Right lobe of liver (tissue), 6 donors: Measurements from ENCODE around the gene RGS9BP. TPM values are rescaled to one million over a fixed set of nuclear protein-coding genes. Genes with fewer than 3 reads are reported as not detected.
"Not testable (repeated sequence)": the region's sequence is repeated elsewhere in the genome, so short reads cannot be mapped to it uniquely, and the experiment has no call there.

ENCODE experiments used
- ATAC-seq, 4 donors: fragments of 200-7000 bp; cut with Tn5 transposase; one replicate each; pipeline ENCODE4 v1.9.1; 2020; ENCODE audit warnings: mild to moderate bottlenecking in 4 of 4, moderate library complexity in 4 of 4
- DNase-seq, 3 donors: peaks; one replicate each; pipeline ENCODE4 v3.0.0-alpha.2; 2020
- H3K27ac ChIP-seq, 3 donors: fragments of 200-600 bp; one replicate each; pipeline ENCODE4 v1.8.0; 2022
- H3K27me3 ChIP-seq, 2 donors: fragments of 200-600 bp; one replicate each; pipeline ENCODE4 v1.8.0; 2022
- H3K36me3 ChIP-seq, 4 donors: fragments of 200-600 bp; sonication (generic) in 1 of 4; one replicate each; pipeline versions ENCODE4 v1.5.1 to v1.8.0; 2017 to 2022; ENCODE audit warnings: control low read depth in 1 of 4
- H3K4me1 ChIP-seq, 4 donors: fragments of 200-600 bp; sonication (generic) in 1 of 4; one replicate each; pipeline versions ENCODE4 v1.5.1 to v1.8.0; 2017 to 2022; ENCODE audit warnings: control low read depth in 1 of 4
- H3K4me3 ChIP-seq, 3 donors: fragments of 200-600 bp; one replicate each; pipeline ENCODE4 v1.8.0; 2022
- H3K9me3 ChIP-seq, 4 donors: fragments of 200-600 bp; sonication (generic) in 1 of 4; one replicate each; pipeline versions ENCODE4 v1.5.1 to v1.8.0; 2017 to 2022; ENCODE audit warnings: control low read depth in 1 of 4
- POLR2A ChIP-seq: fragments of 450-650 bp; IDR thresholded peaks from one replicate; pipeline ENCODE4 v1.6.1; 2017; ENCODE audit warnings: antibody characterized with exemption, mild to moderate bottlenecking
- WGBS: methylation state at CpG from one replicate; pipeline ENCODE4 v1.1.6; 2018; ENCODE audit warnings: low coverage, low lambda C conversion rate; ENCODE audit not compliant: insufficient coverage; ENCODE audit errors: missing lambda C conversion rate; 5-methylcytosine and 5-hydroxymethylcytosine counted together
- intact Hi-C, 2 donors: fragments of 100-400 bp; cut with DNase I; formaldehyde crosslinking; loops; one replicate each; pipeline versions ENCODE4 v1.11.2 to v1.14.1; 2022
- total RNA-seq, 6 experiments: library from RNA; depleted of rRNA in 2 of 6; stranded (reverse); fragments of >200 nt in 2 of 6; fragmentation: NEBNext Ultra II Directional in 3 of 6; extraction: Animal tissue kit (Norgen Biotek cat#: 25700) in 3 of 6; gene quantifications; one replicate each; pipeline versions ENCODE4 v1.1.0 to v1.2.4, GENCODE V29; 2016 to 2023
- TF ChIP-seq, protein P1 (sequence below), 4 donors: fragments of 200-600 bp in 3 of 4; fragments of 450-650 bp in 1 of 4; IDR thresholded peaks; one replicate each; pipeline versions ENCODE4 v1.5.1 to v1.8.0; 2016 to 2022; ENCODE audit warnings: antibody characterized with exemption in 4 of 4, mild to moderate bottlenecking in 2 of 4
- donor health status: DM: no; HTN: yes; CAD: no.
- donor health status: DM: no; HTN: no; CAD: no.
- donor health status: DM: no; HTN: no; CAD: no.
- donor health status: DM: no; HTN: yes; CAD: no.
- donor health status: DM: no; HTN: yes; CAD: no.

RGS9BP gene
- total RNA-seq, 6 experiments from 2014 or later, result 0.11 TPM; not detected in 5

DNA sequence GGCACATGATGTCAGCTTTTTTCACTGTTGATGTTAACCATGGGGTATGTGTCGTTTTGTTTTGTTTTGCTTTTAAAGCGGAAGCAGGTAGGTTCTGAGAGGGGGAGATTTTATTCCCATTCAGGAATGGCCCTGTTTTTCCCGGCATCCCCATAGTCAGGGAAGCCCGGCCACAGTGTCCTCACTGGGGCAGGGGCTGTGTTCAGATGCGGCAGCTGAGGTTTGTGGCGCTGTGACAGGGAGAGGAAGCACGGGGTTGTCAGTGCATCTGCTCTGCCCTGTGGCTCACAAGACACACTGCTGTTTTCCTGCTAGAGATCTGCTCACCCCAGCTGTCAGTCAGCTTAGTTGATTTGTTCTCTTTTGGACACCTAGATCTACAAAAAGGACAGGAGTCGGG is 28.3 kb upstream of the RGS9BP start:
- ATAC-seq (peak; percentile 21 to 79 (median 64)), DNase-seq (peak in 1 of 3 donors; percentile 28)
- intact Hi-C loops, result no loop called here
- no peaks in the 10 kb centered on the region for H3K9me3 ChIP-seq
- H3K27ac ChIP-seq, result no peak overlapping the region
- H3K4me3 ChIP-seq, result no peak overlapping the region
- WGBS, result 71% methylated on average over 4 of the region's 8 CpGs
- peaks cover 0 to 14% (median 4%) of the 10 kb centered on the region in 4 donors for H3K36me3 ChIP-seq
- TF ChIP-seq, protein P1, sequence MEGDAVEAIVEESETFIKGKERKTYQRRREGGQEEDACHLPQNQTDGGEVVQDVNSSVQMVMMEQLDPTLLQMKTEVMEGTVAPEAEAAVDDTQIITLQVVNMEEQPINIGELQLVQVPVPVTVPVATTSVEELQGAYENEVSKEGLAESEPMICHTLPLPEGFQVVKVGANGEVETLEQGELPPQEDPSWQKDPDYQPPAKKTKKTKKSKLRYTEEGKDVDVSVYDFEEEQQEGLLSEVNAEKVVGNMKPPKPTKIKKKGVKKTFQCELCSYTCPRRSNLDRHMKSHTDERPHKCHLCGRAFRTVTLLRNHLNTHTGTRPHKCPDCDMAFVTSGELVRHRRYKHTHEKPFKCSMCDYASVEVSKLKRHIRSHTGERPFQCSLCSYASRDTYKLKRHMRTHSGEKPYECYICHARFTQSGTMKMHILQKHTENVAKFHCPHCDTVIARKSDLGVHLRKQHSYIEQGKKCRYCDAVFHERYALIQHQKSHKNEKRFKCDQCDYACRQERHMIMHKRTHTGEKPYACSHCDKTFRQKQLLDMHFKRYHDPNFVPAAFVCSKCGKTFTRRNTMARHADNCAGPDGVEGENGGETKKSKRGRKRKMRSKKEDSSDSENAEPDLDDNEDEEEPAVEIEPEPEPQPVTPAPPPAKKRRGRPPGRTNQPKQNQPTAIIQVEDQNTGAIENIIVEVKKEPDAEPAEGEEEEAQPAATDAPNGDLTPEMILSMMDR (IDR thresholded peaks at IDR 0.05), result no peak
- no peak for TF ChIP-seq POLR2A
- peaks cover 0 to 2% (median 0%) of the 10 kb centered on the region in 4 donors for H3K4me1 ChIP-seq
- H3K27me3 ChIP-seq, result no peaks in the 10 kb centered on the region

- Histone ChIP-seq H3K4me1 (peaks cover 0 to 18% (median 4%) of the 10 kb centered on the region in 4 donors), H3K9me3 (no peaks in the 10 kb centered on the region), H3K27me3 (no peaks in the 10 kb centered on the region), H3K36me3 (peaks cover 0 to 3% (median 0%) of the 10 kb centered on the region in 4 donors), H3K27ac (no peak overlapping the region), H3K4me3 (no peak overlapping the region)
- DNase-seq (peak in 1 of 3 donors; percentile 84), ATAC-seq (peak in 1 of 4 donors; percentile 43)
- 60% methylated on average over 5 of the region's 11 CpGs for WGBS
- intact Hi-C loops, result no loop called here
- no peak for TF ChIP-seq POLR2A
These were observed 25.9 kb upstream of the RGS9BP start for GRCh38 chr19:32649751-32650150.

GRCh38 chr19:32650671-32651070 is 25.0 kb upstream of the RGS9BP start:
- intact Hi-C loops, result no loop called here
- H3K36me3 ChIP-seq, result peaks cover 0 to 3% (median 0%) of the 10 kb centered on the region in 4 donors
- DNase-seq (no peak), ATAC-seq (no peak)
- no peak overlapping the region for H3K27ac ChIP-seq
- H3K4me1 ChIP-seq, result peaks cover 0 to 18% (median 4%) of the 10 kb centered on the region in 4 donors
- no peaks in the 10 kb centered on the region for H3K9me3 ChIP-seq
- WGBS, result 67% methylated on average over 5 of the region's 5 CpGs
- no peak overlapping the region for H3K4me3 ChIP-seq
- TF ChIP-seq, protein P1 (IDR thresholded peaks at IDR 0.05), result no peak
- TF ChIP-seq POLR2A, result no peak
- no peaks in the 10 kb centered on the region for H3K27me3 ChIP-seq

DNA sequence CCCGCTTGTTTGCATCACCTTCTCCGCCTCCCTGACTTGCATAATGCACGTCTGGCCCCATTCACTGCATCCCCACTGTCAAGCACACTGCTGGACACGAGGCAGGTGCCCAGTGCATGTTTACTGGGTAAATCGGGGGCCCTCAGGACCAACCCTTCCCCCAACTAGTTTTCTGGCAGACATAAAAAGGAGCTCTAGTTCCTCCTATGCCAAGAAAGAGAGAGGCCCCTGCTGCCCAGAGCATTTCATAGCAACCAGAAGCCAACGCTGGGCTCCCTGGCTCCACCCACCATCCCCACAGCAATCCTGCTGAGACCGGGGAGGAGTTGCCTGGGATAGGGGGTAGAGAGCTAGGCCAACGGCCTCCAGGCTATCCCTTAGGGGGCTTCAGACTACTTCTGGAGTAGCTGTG is 23.9 kb upstream of the RGS9BP start:
- ATAC-seq (peak in 3 of 4 donors; percentile 16 to 56 (median 28)), DNase-seq (peak in 1 of 3 donors; percentile 83)
- peaks cover 0 to 18% (median 4%) of the 10 kb centered on the region in 4 donors for H3K4me1 ChIP-seq
- no peaks in the 10 kb centered on the region for H3K27me3 ChIP-seq
- WGBS, result 26% methylated on average over 6 of the region's 8 CpGs
- TF ChIP-seq, protein P1 (IDR thresholded peaks at IDR 0.05), result no peak
- TF ChIP-seq POLR2A, result no peak
- H3K9me3 ChIP-seq, result no peaks in the 10 kb centered on the region
- no peak overlapping the region for H3K4me3 ChIP-seq
- peaks cover 0 to 3% (median 0%) of the 10 kb centered on the region in 4 donors for H3K36me3 ChIP-seq
- intact Hi-C loops, result no loop called here
- H3K27ac ChIP-seq, result no peak overlapping the region

- H3K4me3 ChIP-seq, ATAC-seq, H3K27ac ChIP-seq, DNase-seq, intact Hi-C loops, H3K9me3 ChIP-seq, H3K36me3 ChIP-seq, H3K27me3 ChIP-seq: not testable (repeated sequence)
- WGBS, result 88% methylated on average over 10 of the region's 13 CpGs
- H3K4me1 ChIP-seq, result peaks cover 0 to 18% (median 4%) of the 10 kb centered on the region in 4 donors
These were observed 23.3 kb upstream of the RGS9BP start for GRCh38 chr19:32652331-32652730.
